ENCODE measurements around the gene CACNA2D4.
"Not testable (repeated sequence)": the region's sequence is repeated elsewhere in the genome, so short reads cannot be mapped to it uniquely, and the experiment has no call there.

CACNA2D4 gene, protein sequence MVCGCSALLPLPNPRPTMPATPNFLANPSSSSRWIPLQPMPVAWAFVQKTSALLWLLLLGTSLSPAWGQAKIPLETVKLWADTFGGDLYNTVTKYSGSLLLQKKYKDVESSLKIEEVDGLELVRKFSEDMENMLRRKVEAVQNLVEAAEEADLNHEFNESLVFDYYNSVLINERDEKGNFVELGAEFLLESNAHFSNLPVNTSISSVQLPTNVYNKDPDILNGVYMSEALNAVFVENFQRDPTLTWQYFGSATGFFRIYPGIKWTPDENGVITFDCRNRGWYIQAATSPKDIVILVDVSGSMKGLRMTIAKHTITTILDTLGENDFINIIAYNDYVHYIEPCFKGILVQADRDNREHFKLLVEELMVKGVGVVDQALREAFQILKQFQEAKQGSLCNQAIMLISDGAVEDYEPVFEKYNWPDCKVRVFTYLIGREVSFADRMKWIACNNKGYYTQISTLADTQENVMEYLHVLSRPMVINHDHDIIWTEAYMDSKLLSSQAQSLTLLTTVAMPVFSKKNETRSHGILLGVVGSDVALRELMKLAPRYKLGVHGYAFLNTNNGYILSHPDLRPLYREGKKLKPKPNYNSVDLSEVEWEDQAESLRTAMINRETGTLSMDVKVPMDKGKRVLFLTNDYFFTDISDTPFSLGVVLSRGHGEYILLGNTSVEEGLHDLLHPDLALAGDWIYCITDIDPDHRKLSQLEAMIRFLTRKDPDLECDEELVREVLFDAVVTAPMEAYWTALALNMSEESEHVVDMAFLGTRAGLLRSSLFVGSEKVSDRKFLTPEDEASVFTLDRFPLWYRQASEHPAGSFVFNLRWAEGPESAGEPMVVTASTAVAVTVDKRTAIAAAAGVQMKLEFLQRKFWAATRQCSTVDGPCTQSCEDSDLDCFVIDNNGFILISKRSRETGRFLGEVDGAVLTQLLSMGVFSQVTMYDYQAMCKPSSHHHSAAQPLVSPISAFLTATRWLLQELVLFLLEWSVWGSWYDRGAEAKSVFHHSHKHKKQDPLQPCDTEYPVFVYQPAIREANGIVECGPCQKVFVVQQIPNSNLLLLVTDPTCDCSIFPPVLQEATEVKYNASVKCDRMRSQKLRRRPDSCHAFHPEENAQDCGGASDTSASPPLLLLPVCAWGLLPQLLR

DNA sequence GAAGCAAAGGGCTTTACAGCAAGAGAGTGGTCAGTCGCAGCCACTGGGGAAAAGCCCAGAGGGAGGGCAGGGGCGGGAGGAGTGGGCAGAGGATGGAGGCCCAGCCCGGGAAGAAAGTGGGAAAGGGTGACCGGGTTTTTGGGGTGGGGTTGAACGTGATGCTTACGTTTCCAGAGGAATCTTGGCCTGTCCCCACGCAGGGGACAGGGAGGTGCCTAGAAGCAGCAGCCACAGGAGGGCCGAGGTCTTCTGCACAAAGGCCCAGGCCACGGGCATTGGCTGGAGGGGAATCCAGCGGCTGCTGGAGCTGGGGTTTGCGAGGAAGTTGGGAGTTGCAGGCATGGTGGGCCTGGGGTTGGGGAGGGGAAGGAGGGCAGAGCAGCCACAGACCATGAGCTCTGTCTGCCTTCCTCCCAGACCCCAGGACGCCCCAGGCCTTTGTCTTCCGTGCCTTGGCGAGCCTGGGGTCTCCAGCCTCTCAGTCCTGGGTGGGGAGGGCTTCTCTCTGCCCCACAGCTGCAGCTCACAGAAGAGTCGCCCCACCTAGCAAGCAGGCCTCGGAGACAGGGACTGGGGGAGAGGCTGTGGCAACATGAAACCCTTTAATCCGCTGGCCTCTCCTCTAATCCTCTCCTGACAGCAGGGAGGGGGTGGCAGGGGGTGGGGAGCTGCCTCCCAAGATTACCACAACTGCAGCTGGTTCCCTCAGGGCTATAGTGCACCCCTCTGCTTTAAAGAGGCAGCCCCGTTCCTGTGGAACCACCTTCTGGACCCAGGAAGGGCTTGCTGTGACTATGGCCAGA is at the start of gene CACNA2D4:
Gene CACNA2D4, minus strand, starts transcription at position 572 of the 803 bp plus-strand sequence. Its CDS starts 179 bp downstream, at position 393.
- no peak within 1 kb of the TSS for H3K4me3 Mint-ChIP-seq
- ATAC-seq: no peak
- H3K4me1 Mint-ChIP-seq: peaks cover 24% of the 10 kb centered on the region
- no peak for DNase-seq
- H3K9me3 Mint-ChIP-seq: no peaks in the 10 kb centered on the region
- H3K27ac Mint-ChIP-seq: no peak within 1 kb of the TSS
- peaks cover 20% of the 10 kb centered on the region for H3K27me3 Mint-ChIP-seq

DNA sequence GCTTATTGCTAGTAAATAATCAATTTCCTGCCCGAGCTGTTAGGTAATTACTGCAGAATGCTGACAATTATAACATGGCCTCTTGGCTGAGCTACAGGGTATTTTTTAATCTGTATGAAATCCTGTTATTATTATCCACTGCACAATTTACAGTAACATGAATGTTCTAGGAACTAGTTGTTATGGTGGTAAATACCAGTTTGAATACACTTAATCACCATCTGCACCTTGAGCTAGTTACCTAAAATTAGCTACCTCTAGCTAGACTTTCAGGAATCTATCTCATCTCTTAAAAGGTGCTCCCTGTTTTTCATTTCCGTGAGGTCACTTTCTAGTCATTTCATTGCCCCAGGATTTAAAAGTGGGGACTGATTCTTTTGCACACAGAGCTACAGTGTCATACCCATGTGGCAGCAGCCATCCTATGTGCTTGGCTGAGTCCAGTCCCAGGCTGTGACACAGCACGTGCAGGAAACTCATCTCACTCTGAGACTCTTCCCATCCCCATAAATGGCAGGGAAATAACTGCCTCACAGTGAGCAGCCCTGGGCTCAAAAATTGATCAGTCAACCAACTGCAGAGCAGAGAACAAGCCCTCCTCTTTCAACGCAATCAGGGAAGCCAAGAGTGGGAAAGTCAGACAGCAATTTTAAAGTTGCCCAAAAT is 48.2 kb upstream of the CACNA2D4 start:
- Mint-ChIP-seq H3K9me3 (no peaks in the 10 kb centered on the region), H3K4me3 (no peak overlapping the region), H3K4me1 (no peaks in the 10 kb centered on the region), H3K27ac (peak overlapping the region in 1 of 2 donors; percentile 31), H3K27me3 (no peaks in the 10 kb centered on the region)
- no peak for DNase-seq
- no peak for ATAC-seq

DNA sequence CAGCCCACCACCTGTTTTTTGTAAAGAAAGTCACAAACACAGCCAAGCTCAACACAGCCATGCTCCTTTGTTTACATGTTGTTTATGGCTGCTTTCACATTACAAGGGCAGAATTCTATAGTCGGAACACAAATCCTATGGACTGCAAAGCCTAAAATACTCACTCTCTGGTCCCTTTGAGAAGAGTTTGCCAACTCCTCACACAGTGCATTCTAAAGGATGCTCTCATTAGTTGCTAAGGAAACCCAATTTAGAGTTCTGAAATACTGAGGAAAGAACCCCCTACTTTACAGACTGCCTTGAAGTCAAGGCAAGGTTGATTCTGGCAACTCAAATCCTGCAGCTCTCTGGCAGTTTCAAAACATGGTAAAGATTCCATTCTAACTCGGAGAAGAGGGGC is 47.5 kb upstream of the CACNA2D4 start:
- no peak overlapping the region for H3K4me3 Mint-ChIP-seq

DNA sequence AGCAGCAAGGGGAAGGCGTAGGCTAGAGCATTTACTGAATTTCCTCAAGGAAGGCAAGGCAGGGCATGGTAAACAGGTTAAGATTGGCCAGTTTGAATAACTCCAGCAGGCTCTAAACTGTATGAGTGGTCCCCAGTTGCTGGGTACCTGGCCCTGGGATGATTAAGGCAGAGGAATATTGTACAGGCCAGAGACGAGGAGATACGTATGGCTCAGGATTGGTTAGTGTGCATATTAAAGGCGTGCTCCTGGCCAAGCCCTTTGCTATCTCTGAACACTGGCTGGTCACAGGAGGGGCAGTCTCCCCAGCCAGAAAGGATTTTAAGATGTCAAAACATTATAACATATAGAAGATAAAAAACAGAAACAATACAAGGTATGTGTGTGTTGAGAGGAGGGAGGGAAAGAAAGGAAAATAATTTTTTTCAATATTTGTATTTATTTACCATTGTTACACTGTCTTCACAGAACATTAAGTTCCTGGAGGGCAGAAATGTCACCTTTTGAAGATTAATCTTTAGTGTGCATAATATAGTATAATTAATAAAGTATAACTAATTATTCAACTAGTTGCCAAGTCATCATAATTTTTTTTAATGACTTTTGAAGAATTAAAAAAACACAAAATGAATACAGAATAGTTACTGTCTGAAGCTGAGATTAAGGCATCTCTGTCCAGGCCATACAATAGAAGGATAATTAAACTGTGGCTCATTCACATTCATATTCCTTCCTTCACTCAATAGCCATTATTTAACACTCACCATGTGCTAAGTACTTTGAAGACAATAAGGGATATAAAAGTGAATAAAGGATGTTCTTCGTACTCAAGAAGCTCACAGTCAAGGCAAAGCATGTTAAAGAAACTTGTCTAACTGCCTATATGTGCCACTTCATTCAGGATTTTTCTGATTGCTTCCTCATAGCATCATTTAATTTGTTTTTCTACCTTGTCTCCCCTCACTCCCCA is 43.9 kb upstream of the CACNA2D4 start:
- H3K4me3 Mint-ChIP-seq: no peak overlapping the region
- no peaks in the 10 kb centered on the region for H3K4me1 Mint-ChIP-seq
- peaks cover 0 to 4% of the 10 kb centered on the region in 2 donors for H3K9me3 Mint-ChIP-seq
- ATAC-seq: no peak
- no peak for DNase-seq
- H3K27ac Mint-ChIP-seq: no peak overlapping the region
- no peaks in the 10 kb centered on the region for H3K27me3 Mint-ChIP-seq

More for the DNA sequence above, 47.5 kb upstream of the CACNA2D4 start:
- no peak for DNase-seq
- no peak overlapping the region for H3K27ac Mint-ChIP-seq
- H3K9me3 Mint-ChIP-seq: no peaks in the 10 kb centered on the region
- no peaks in the 10 kb centered on the region for H3K4me1 Mint-ChIP-seq
- ATAC-seq: no peak
- no peaks in the 10 kb centered on the region for H3K27me3 Mint-ChIP-seq

DNA sequence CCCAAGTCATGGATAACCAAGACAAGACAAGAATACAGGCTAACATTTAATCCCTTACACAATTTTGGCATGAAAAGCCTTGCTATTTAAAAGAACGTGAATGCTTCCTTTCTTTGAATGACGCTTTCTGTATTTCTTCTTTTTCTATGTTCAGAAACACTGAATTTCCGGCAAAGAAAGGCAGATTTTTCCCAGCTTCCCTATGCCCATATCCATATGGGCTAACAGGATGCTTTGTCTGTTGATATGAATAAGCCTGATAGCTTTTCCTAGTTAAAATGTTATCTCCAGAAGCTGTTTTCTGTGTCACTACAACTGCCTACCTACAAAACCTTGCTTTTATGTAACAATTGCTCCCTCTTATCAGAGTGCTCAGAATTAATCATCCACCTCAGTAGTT is 38.3 kb upstream of the CACNA2D4 start:
- Mint-ChIP-seq H3K4me3 (no peak overlapping the region), H3K4me1 (no peaks in the 10 kb centered on the region), H3K27ac (peak overlapping the region in 1 of 2 donors; percentile 72)

DNA sequence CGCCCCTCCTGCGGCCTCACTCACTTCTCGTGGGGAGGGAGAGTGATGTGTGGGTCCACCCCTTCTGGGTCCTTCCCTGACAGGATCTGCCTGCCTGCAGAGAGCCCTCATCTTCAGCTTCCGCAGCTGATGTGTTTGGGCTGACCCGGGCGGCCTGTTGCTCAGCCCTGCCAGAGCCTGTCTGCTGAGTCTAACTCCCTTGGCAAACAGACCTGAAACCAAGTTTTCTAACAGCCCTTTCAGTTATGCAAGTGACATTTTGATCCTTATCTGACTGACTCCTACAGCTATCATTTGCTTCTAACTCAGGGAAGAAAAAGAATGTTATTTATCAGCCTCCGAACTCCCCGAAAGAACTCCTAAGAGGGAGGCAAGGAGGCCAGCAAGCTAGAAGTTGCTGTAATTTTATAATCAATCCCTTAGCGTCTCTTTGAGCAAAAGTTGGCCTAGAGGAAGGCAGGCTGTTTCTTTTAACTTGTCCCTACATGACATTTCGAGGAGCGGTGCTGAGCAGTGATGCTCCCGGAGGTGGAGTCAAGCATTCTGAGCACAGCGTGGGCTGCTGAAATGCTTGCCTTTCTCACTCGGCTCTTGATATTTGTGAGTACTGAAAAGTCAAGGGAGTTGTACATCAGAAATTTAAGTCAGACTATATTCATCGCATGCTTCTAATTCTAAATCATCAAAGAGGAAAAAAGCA is 31.5 kb upstream of the CACNA2D4 start:
- H3K27ac Mint-ChIP-seq: no peak overlapping the region
- ATAC-seq (no peak), DNase-seq (no peak)
- H3K27me3 Mint-ChIP-seq: no peaks in the 10 kb centered on the region
- H3K4me3 Mint-ChIP-seq: no peak overlapping the region
- no peaks in the 10 kb centered on the region for H3K9me3 Mint-ChIP-seq
- no peaks in the 10 kb centered on the region for H3K4me1 Mint-ChIP-seq

More for the DNA sequence above, 38.3 kb upstream of the CACNA2D4 start:
- Mint-ChIP-seq H3K9me3 (peaks cover 0 to 4% of the 10 kb centered on the region in 2 donors), H3K27me3 (no peaks in the 10 kb centered on the region)
- ATAC-seq (no peak), DNase-seq (no peak)

DNA sequence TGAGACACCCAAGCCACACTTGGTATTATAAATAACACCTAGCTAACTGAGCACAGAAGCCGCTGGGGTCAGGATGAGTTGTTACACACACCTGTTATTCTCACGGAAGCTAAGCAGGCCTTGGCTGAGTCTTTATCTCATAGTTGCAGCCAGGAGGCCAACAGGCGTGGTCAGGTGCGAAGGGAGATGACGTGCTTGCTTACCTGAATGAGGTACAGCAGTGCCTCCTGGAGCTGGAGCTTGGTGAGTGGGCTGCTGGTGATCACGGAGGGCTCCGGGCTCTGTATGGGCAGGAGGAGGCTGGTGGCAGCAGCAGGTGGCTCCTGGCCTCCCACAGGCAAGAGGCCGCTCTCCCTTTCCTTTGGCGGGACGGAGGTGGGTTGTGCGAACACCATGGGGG is 30.4 kb upstream of the CACNA2D4 start:
- DNase-seq (no peak), ATAC-seq (no peak)
- no peaks in the 10 kb centered on the region for H3K4me1 Mint-ChIP-seq
- no peak overlapping the region for H3K4me3 Mint-ChIP-seq
- no peaks in the 10 kb centered on the region for H3K27me3 Mint-ChIP-seq
- H3K27ac Mint-ChIP-seq: peak overlapping the region in 1 of 2 donors; percentile 56
- no peaks in the 10 kb centered on the region for H3K9me3 Mint-ChIP-seq

DNA sequence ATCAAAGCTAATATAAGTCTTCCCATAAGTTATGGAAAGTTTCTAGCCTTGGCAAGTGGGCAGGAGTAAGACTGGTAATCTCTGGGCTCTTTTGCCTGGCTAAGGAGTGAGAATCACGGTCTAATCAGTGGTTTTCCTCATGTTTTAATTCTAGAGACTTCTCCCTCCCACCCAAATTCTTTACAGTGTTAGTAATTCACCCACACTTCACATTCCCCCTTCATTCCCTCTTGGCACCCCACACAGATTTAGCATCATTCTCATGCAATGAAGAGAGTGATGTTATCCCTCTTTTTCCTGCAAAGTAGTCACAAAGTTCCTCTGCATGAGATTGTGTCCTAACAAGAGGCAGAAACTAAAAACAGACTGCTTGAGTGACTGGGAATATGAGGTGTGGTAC is 28.6 kb upstream of the CACNA2D4 start:
- ATAC-seq: no peak
- no peak for DNase-seq
- Mint-ChIP-seq H3K27ac (no peak overlapping the region), H3K9me3 (no peaks in the 10 kb centered on the region), H3K4me3 (no peak overlapping the region), H3K4me1 (no peaks in the 10 kb centered on the region), H3K27me3 (no peaks in the 10 kb centered on the region)

DNA sequence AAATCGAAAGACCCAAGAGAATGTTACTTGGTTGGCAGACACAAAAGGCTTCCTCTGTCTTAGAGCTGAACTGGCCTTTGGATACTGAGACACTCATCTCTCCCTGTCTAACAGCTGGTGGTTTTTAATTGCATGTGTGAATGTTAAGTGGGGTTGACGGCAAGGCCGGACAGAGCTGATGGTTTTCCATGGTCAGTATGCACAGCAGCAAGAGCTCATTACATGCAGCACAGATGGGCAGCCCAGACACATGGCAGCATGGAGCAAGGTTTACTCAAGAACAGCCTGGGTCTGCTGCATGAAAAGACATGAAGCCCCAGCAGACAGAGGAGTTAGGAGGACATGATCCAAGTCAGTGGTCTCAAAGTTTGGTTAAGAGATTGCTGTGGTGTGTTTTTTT is 27.8 kb upstream of the CACNA2D4 start:
- no peak overlapping the region for H3K4me3 Mint-ChIP-seq
- H3K9me3 Mint-ChIP-seq: no peaks in the 10 kb centered on the region
- peak overlapping the region in 1 of 2 donors; percentile 22 for H3K27ac Mint-ChIP-seq
- ATAC-seq: no peak
- no peaks in the 10 kb centered on the region for H3K4me1 Mint-ChIP-seq
- no peak for DNase-seq
- no peaks in the 10 kb centered on the region for H3K27me3 Mint-ChIP-seq

DNA sequence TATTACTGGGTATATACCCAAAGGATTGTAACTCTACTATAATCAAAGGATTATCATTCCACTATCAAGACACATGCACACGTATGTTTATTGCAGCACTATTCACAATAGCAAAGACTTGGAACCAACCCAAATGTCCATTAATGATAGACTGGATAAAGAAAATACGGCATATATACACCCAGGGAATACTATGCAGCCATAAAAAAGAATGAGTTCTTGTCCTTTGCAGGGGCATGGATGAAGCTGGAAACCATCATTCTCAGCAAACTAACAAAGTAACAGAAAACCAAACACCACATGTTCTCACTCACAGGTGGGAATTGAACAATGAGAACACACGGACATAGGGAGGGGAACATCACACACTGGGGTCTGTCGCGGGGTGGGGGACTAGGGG is 27.1 kb upstream of the CACNA2D4 start:
- not testable (repeated sequence) for H3K4me1 Mint-ChIP-seq, H3K4me3 Mint-ChIP-seq, DNase-seq, H3K9me3 Mint-ChIP-seq, H3K27me3 Mint-ChIP-seq, H3K27ac Mint-ChIP-seq, ATAC-seq

DNA sequence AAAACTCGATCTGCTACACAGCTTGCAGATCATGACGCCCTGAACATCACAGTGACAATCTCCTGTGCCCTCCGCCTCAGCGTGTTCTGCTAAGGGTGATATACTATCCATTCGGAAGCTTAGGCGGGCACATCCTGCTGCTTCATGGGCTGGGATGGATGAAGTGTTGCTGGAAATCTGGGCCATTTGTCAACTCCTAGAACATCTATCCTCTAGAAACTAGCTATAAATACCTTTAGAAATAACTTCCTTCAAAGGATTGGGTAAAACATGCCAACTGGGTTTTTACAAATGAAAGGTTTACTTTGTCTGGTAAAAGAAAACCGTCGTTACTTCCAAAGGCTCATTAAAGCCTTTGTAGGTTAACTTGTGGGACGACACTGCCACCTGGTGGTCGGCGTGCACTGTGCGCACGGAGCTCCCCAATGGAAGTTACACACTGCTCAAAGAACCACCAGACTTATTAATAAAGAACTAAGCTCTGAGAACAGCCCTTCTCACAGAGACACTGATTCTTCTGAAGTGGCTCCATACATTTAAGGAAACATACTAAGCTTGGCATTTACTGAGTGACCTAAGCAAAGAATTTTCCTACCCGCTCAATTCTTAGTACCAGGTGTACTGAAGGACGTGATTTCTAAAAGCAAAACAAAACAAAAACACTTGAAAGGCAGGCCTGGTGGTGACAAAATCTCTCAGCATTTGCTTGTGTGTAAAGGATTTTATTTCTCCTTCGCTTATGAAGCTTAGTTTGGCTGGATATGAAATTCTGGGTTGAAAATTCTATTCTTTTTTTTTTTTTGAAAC is 21.6 kb upstream of the CACNA2D4 start:
- Mint-ChIP-seq H3K9me3 (no peaks in the 10 kb centered on the region), H3K27ac (no peak overlapping the region), H3K4me3 (no peak overlapping the region)

DNA sequence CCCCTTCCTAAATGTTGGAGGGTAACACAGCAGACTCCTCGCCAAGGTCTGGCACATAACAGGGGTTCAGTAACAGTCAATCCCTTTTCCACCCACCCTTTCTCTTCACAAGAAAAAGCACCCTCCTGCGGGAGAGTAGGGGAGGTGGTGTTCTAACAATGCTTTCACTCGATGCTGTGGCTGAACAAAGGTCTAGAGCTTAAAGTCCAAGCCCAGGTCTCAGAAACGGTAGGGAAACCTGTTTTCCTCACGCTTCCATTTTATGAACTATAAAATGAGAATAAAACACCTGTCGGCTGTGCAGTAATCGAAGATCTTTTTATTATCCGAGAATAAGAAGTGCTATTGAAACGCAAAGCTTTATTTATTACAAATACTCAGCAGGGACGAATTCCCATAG is 20.9 kb upstream of the CACNA2D4 start:
- ATAC-seq (no peak), DNase-seq (no peak)
- Mint-ChIP-seq H3K4me1 (no peaks in the 10 kb centered on the region), H3K4me3 (no peak overlapping the region), H3K27ac (no peak overlapping the region), H3K27me3 (no peaks in the 10 kb centered on the region), H3K9me3 (no peaks in the 10 kb centered on the region)

More for the DNA sequence above, 21.6 kb upstream of the CACNA2D4 start:
- ATAC-seq (peak; percentile 94), DNase-seq (peak; percentile 80 to 81)
- no peaks in the 10 kb centered on the region for H3K4me1 Mint-ChIP-seq
- no peaks in the 10 kb centered on the region for H3K27me3 Mint-ChIP-seq

Data from stimulated activated naive CD8-positive, alpha-beta T cell treated with anti-CD3 and anti-CD28 coated beads, Interleukin-15, amount 100 ng/mL, for 72 hours (primary cell).